HG02938 (cell line): ENCODE measurements around the gene FBXO36.

ENCODE experiments used
- ATAC-seq: cut with Tn5 transposase; IDR thresholded peaks from one replicate; pipeline ENCODE4 v1.9.1; 2021; ENCODE audit warnings: mild to moderate bottlenecking, moderate library complexity; ENCODE audit not compliant: unreplicated experiment

FBXO36 gene

DNA sequence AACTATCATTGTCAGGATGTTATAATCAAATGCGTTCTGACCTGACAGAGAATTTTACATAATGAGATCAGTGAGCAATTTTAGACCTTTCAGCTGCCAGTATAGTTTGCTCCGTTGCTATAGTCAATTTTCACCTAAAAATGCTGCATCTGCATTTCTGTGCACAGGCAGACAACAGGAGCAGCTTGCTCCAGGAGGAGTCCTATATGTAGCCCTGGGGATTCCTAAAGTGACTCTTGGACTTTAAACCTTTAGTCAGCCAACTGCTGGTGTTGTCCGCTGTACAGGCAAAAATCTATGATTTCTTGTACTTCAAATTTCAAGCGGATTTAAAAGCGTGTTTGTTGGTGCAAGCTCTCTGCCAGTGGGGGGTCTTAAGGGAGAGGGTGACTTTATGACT, 120.7 kb downstream of the FBXO36 start:
- no peak for ATAC-seq

DNA sequence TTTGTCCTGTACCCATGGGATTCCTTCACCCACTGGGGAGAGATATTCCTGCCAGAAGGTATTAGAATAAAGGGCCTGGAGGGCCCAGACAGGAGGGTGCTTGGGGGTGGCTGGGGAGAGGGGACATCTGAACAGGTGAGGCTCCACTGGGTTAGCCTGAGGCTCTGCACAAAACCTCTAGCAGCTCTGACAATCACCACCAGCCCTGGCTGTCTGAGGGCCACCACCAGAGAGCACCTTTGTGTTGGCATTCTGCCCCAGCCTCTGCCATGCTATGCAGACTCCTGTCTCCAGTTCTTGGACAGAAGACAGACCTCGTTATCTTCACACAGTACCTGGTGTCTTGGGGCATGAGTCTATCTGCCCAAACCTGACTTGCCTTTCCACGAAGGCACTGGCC, 121.2 kb downstream of the FBXO36 start:
- ATAC-seq: no peak

DNA sequence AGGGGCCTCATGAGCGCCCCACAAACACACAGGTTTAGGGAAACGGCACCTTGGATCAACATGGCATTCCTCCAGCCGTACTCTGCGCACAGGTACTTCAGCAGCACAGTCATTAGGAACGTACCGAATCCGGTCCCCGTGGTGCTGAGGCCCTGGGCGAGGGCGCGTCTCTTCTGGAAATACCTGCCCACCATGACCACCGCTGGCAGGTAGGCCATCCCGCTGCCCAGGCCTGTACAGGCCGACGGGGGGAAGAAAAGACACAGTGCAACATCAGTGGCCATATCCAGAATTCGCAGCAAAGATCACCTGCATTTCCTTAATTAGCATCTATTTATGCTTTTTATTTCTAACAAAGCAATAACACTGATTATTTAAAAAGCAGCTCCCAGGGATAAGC, 124.2 kb downstream of the FBXO36 start:
- ATAC-seq: no peak

DNA sequence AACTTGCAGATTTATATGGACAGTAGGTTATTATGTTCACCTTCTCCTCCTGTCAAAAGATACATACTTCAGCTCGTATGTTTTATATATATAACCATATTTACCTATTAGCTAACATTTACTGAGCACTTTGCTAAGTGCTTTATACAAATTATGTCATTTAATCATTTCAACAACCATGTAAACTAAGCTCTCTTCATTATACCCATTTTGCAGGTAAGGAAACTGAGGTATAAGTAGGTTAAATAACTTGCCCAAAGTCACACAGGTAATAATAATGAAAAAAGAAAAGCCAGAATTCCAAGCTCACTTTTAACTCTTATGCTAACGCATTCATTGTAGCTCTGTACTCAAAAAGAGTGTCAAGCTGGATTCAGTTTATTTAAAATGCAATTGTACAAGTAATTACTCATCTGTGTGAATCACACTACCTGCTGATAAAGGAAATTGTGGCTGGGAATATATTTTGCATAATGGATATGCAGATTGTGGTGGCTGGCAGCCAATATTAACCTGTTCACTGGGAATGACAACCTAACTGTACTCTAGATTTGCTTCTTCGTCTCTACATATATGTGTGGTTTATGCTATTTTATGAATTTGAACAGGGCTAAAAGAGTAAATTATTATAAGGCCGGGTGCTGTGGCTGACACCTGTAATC, 125.8 kb downstream of the FBXO36 start:
- no peak for ATAC-seq

DNA sequence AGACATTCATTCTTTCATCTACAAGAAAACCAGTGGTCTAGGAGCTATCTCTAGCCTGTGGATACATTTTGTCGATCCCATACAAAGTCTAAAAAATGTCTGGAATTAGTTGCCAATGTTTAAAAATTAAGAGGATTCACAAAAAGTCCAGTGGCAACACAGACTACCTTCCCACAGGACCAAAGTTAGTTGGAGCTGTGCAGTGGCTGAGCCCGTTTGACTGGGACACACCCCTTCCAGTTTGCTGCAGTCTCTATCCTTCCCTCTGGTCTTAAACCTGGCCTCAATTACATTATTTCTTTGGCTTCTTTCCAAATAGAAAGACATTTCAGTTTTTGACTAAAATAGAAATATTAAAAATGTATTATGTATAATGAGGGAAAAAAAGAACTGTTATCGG, 127.8 kb downstream of the FBXO36 start:
- no peak for ATAC-seq

DNA sequence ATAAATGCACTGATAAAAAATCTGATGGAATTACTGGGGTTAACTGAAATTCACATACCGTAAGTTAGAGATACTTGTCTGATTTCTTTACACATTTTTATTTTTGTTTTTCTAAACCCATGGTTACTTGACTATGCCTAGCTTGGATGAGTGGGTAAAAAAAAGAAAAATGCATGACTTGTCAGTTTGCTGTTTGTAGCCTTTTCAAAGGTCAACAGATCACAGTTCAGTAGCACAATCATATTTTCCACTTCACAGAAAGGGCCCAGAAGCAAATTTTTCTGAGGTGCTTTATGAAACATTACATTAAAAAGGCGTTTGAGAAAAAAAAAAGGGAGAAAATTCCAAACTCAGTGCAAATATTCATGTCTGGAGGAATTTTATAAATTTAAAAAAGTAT, 130.0 kb downstream of the FBXO36 start:
- ATAC-seq: no peak

DNA sequence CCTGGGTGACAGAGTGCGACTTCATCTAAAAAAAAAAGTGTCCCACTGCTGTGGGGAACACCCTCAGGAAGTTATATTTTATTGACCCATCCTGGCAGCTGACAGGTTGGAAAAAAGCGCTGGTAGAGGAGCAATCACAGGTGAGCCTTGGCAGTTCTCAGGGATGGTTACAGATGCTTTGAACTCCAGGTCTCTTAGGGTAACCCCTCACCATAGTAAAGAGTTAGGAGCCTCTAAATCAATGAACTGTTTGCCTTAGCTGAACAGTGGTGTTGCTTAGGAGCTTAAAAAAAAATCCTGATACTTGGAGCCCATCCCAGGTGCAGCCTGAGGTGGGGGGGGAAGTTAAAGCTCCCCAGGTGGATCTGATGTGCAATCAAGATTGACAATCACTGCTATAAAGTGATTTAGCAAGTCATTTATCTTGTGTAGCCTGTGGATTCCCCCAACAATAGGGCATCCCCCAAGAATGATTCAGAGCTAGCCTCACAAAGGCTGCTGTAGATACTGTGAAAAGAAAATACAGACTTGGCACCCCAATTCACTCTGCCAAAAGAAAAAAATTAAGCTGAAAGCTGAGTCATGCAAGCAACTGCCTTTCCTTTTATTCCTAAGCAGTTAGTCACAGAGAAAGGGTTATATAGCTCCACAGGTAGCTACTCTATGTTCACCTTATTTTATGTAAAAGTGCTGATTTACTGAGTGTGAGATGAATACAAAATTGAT, 131.6 kb downstream of the FBXO36 start:
- no peak for ATAC-seq

DNA sequence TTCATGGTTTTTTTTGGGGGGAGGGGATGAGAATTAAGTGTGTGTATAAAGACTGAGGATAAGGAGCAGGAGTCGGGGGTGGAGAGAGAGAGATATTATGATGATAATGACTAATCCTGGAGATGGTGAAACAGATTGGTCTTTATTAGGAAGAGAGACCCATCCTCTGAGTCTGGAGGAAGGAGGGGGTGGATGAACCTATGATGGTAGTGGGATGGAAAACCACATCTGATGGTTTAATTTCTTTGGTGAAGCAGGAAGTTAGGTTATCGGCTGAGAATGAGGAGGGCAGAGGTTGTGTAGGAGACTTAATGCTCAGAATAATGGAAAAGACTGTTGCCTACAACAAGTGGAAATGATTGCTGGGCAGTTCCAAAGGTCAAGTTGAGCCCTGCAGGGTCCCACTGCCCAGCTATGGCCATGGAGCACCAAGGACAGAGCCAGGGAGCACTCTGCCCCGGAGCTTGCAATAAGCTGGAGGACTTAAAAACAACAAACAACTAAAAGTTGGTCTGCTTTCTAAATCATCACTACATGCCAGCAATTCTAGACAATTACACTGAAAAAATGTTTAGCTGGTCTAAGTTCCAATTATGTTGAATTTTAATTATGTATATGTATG, 138.5 kb downstream of the FBXO36 start:
- ATAC-seq: no peak
